Activated CD4-positive, alpha-beta memory T cell treated with anti-CD3 and anti-CD28 coated beads, Interleukin-2, amount 10 ng/mL, durations not matched to agents 7 days and 5 days (primary cell): ENCODE data around the gene KAZN. TPM values are rescaled to one million over a fixed set of nuclear protein-coding genes. Genes with fewer than 3 reads are reported as not detected.

ENCODE experiments used
- CTCF ChIA-PET: fragments of 350-600 bp; sonication (Branson Sonifier 250); formaldehyde crosslinking; loops from one replicate; lab custom pipeline; 2021; ENCODE audit warnings: antibody characterized with exemption, inconsistent platforms; lab: Charles Lee
- POLR2A ChIA-PET: fragments of 350-600 bp; sonication (Branson Sonifier 250); formaldehyde crosslinking; loops from one replicate; lab custom pipeline; 2021; ENCODE audit warnings: antibody characterized with exemption; lab: Charles Lee
- DNase-seq: peaks from one replicate; pipeline ENCODE4 v3.0.0-alpha.2; 2020
- H3K27ac Mint-ChIP-seq: one replicate; pipeline ENCODE4 v1.8.0; 2021; ENCODE audit warnings: mild to moderate bottlenecking, mixed read lengths
- H3K27me3 Mint-ChIP-seq: one replicate; pipeline ENCODE4 v1.8.0; 2021; ENCODE audit warnings: mixed read lengths
- H3K36me3 Mint-ChIP-seq: one replicate; pipeline ENCODE4 v1.8.0; 2021; ENCODE audit warnings: low read depth, mixed read lengths
- H3K4me1 Mint-ChIP-seq: one replicate; pipeline ENCODE4 v1.8.0; 2021; ENCODE audit warnings: mixed read lengths
- H3K4me3 Mint-ChIP-seq: one replicate; pipeline ENCODE4 v1.8.0; 2021; ENCODE audit warnings: mild to moderate bottlenecking, mixed read lengths
- H3K9me3 Mint-ChIP-seq: one replicate; pipeline ENCODE4 v1.8.0; 2021; ENCODE audit warnings: mixed read lengths
- total RNA-seq, 2 experiments: library from RNA; stranded (reverse); gene quantifications; one replicate each; pipeline ENCODE4 v1.2.3, GENCODE V29; 2021

Gene KAZN
- total RNA-seq, 2 experiments from 2014 or later, result 0.30 to 0.43 TPM

- Mint-ChIP-seq H3K27me3 (no peaks in the 10 kb centered on the region), H3K9me3 (peaks cover 6% of the 10 kb centered on the region), H3K4me3 (no peak overlapping the region), H3K36me3 (no peaks in the 10 kb centered on the region), H3K4me1 (no peaks in the 10 kb centered on the region), H3K27ac (no peak overlapping the region)
- DNase-seq, result no peak
- ChIA-PET CTCF (no interaction called here), POLR2A (no interaction called here)
These were observed 213.7 kb downstream of the KAZN start for GRCh38 chr1:14812189-14812588.

GRCh38 chr1:14815175-14815877 lies 216.8 kb downstream of the KAZN start:
- no peak for DNase-seq
- Mint-ChIP-seq H3K4me1 (no peaks in the 10 kb centered on the region), H3K9me3 (no peaks in the 10 kb centered on the region), H3K36me3 (no peaks in the 10 kb centered on the region), H3K27me3 (no peaks in the 10 kb centered on the region), H3K27ac (no peak overlapping the region), H3K4me3 (no peak overlapping the region)
- ChIA-PET CTCF (no interaction called here), POLR2A (no interaction called here)

- Mint-ChIP-seq H3K4me3 (no peak overlapping the region), H3K27ac (no peak overlapping the region), H3K27me3 (no peaks in the 10 kb centered on the region), H3K4me1 (no peaks in the 10 kb centered on the region), H3K36me3 (no peaks in the 10 kb centered on the region), H3K9me3 (no peaks in the 10 kb centered on the region)
- no peak for DNase-seq
- CTCF ChIA-PET, result no interaction called here
- POLR2A ChIA-PET, result no interaction called here
These were observed 219.0 kb downstream of the KAZN start for GRCh38 chr1:14817223-14818170.

- no peak overlapping the region for H3K27ac Mint-ChIP-seq
- no peaks in the 10 kb centered on the region for H3K27me3 Mint-ChIP-seq
- POLR2A ChIA-PET, result no interaction called here
- CTCF ChIA-PET, result no interaction called here
- H3K9me3 Mint-ChIP-seq, result no peaks in the 10 kb centered on the region
- H3K4me1 Mint-ChIP-seq, result no peaks in the 10 kb centered on the region
- H3K4me3 Mint-ChIP-seq, result no peak overlapping the region
- no peak for DNase-seq
- H3K36me3 Mint-ChIP-seq, result no peaks in the 10 kb centered on the region
These were observed 222.0 kb downstream of the KAZN start for GRCh38 chr1:14820295-14821085.

- H3K4me3 Mint-ChIP-seq, result no peak overlapping the region
- H3K36me3 Mint-ChIP-seq, result no peaks in the 10 kb centered on the region
- no peaks in the 10 kb centered on the region for H3K4me1 Mint-ChIP-seq
- H3K27me3 Mint-ChIP-seq, result no peaks in the 10 kb centered on the region
- ChIA-PET POLR2A (no interaction called here), CTCF (no interaction called here)
- H3K27ac Mint-ChIP-seq, result no peak overlapping the region
- no peaks in the 10 kb centered on the region for H3K9me3 Mint-ChIP-seq
- no peak for DNase-seq
These were observed 224.0 kb downstream of the KAZN start for GRCh38 chr1:14822493-14822892.

GRCh38 chr1:14822996-14823395 lies 224.5 kb downstream of the KAZN start:
- Mint-ChIP-seq H3K4me1 (no peaks in the 10 kb centered on the region), H3K27ac (no peak overlapping the region), H3K36me3 (no peaks in the 10 kb centered on the region), H3K4me3 (no peak overlapping the region), H3K27me3 (no peaks in the 10 kb centered on the region), H3K9me3 (no peaks in the 10 kb centered on the region)
- ChIA-PET CTCF (no interaction called here), POLR2A (no interaction called here)
- no peak for DNase-seq

GRCh38 chr1:14824314-14824915 lies 225.9 kb downstream of the KAZN start:
- ChIA-PET CTCF (no interaction called here), POLR2A (no interaction called here)
- no peaks in the 10 kb centered on the region for H3K9me3 Mint-ChIP-seq
- H3K27ac Mint-ChIP-seq, result no peak overlapping the region
- DNase-seq, result no peak
- H3K4me1 Mint-ChIP-seq, result no peaks in the 10 kb centered on the region
- no peaks in the 10 kb centered on the region for H3K36me3 Mint-ChIP-seq
- H3K27me3 Mint-ChIP-seq, result no peaks in the 10 kb centered on the region
- H3K4me3 Mint-ChIP-seq, result no peak overlapping the region

- Mint-ChIP-seq H3K4me1 (no peaks in the 10 kb centered on the region), H3K27ac (no peak overlapping the region), H3K4me3 (no peak overlapping the region), H3K36me3 (no peaks in the 10 kb centered on the region), H3K9me3 (no peaks in the 10 kb centered on the region), H3K27me3 (no peaks in the 10 kb centered on the region)
- no peak for DNase-seq
- ChIA-PET POLR2A (no interaction called here), CTCF (no interaction called here)
These were observed 226.9 kb downstream of the KAZN start for GRCh38 chr1:14825396-14825795.

- no peaks in the 10 kb centered on the region for H3K9me3 Mint-ChIP-seq
- POLR2A ChIA-PET, result no interaction called here
- CTCF ChIA-PET, result no interaction called here
- H3K27ac Mint-ChIP-seq, result no peak overlapping the region
- no peak for DNase-seq
- H3K4me1 Mint-ChIP-seq, result no peaks in the 10 kb centered on the region
- H3K27me3 Mint-ChIP-seq, result no peaks in the 10 kb centered on the region
- no peaks in the 10 kb centered on the region for H3K36me3 Mint-ChIP-seq
- no peak overlapping the region for H3K4me3 Mint-ChIP-seq
These were observed 227.7 kb downstream of the KAZN start for GRCh38 chr1:14826172-14826636.

- H3K27me3 Mint-ChIP-seq, result no peaks in the 10 kb centered on the region
- ChIA-PET CTCF (no interaction called here), POLR2A (no interaction called here)
- H3K36me3 Mint-ChIP-seq, result no peaks in the 10 kb centered on the region
- no peak for DNase-seq
- no peaks in the 10 kb centered on the region for H3K4me1 Mint-ChIP-seq
- no peak overlapping the region for H3K4me3 Mint-ChIP-seq
- H3K9me3 Mint-ChIP-seq, result no peaks in the 10 kb centered on the region
- no peak overlapping the region for H3K27ac Mint-ChIP-seq
These were observed 228.3 kb downstream of the KAZN start for GRCh38 chr1:14826731-14827326.

GRCh38 chr1:14827870-14828269 lies 229.4 kb downstream of the KAZN start:
- ChIA-PET CTCF (no interaction called here), POLR2A (no interaction called here)
- Mint-ChIP-seq H3K36me3 (no peaks in the 10 kb centered on the region), H3K9me3 (no peaks in the 10 kb centered on the region), H3K27ac (no peak overlapping the region), H3K4me3 (no peak overlapping the region), H3K4me1 (no peaks in the 10 kb centered on the region), H3K27me3 (no peaks in the 10 kb centered on the region)
- no peak for DNase-seq

- Mint-ChIP-seq H3K4me1 (no peaks in the 10 kb centered on the region), H3K36me3 (no peaks in the 10 kb centered on the region), H3K9me3 (no peaks in the 10 kb centered on the region), H3K27me3 (no peaks in the 10 kb centered on the region), H3K4me3 (no peak overlapping the region), H3K27ac (no peak overlapping the region)
- CTCF ChIA-PET, result no interaction called here
- POLR2A ChIA-PET, result no interaction called here
- no peak for DNase-seq
These were observed 230.2 kb downstream of the KAZN start for GRCh38 chr1:14828665-14829064.
